ENCODE measurements around the gene PAGE2B.
A peak's percentile ranks its signal among the peaks of the same experiment; 100 is the strongest.

PAGE2B gene

GRCh38 chrX:55074851-55075467 is at the start of gene PAGE2B:
PAGE2B (plus strand) TSS chrX:55075030; CDS start chrX:55076042, 1,012 bp downstream.
- H3K4me3 ChIP-seq (replicated peaks in 1 of 2; ENCODE audit: low read depth in 2 of 2, low read length in 2 of 2): no peak within 1 kb of the TSS
- DNase-seq (ENCODE audit: low read depth in 2 of 2): no peak
- TF ChIP-seq, protein P1, sequence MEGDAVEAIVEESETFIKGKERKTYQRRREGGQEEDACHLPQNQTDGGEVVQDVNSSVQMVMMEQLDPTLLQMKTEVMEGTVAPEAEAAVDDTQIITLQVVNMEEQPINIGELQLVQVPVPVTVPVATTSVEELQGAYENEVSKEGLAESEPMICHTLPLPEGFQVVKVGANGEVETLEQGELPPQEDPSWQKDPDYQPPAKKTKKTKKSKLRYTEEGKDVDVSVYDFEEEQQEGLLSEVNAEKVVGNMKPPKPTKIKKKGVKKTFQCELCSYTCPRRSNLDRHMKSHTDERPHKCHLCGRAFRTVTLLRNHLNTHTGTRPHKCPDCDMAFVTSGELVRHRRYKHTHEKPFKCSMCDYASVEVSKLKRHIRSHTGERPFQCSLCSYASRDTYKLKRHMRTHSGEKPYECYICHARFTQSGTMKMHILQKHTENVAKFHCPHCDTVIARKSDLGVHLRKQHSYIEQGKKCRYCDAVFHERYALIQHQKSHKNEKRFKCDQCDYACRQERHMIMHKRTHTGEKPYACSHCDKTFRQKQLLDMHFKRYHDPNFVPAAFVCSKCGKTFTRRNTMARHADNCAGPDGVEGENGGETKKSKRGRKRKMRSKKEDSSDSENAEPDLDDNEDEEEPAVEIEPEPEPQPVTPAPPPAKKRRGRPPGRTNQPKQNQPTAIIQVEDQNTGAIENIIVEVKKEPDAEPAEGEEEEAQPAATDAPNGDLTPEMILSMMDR (IDR thresholded peaks at IDR 0.05; ENCODE audit: low read depth, low read length): no peak

- DNase-seq (ENCODE audit: low read depth in 2 of 2): peak; percentile 4 to 18
- H3K4me3 ChIP-seq (replicated peaks in 1 of 2; ENCODE audit: low read depth in 2 of 2, low read length in 2 of 2): no peak overlapping the region
- TF ChIP-seq, protein P1 (IDR thresholded peaks at IDR 0.05; ENCODE audit: low read depth, low read length): no peak
Measured at GRCh38 chrX:55026143-55026542, 48.7 kb upstream of the PAGE2B start.

DNA sequence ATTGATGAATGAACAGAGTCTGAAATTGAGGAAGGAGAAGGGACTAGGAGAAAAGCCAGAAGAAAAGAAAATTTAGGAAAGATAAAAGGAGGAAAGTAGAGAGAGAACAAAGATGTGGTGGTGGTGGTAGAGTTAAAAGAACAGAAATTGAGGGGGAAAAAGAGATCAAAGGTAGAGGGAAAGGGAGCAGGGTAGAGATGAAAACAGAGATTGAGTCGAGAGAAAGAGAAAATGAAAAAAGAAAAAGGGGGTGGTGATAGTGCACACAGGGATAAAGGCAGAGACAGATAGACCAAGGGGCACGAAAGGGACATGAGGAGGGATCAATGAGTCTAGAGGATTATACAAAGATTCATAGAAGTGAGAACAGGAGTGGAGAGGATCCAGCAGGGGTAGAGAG is 48.0 kb upstream of the PAGE2B start:
- H3K4me3 ChIP-seq (replicated peaks in 1 of 2; ENCODE audit: low read depth in 2 of 2, low read length in 2 of 2): no peak overlapping the region
- TF ChIP-seq, protein P1 (IDR thresholded peaks at IDR 0.05; ENCODE audit: low read depth, low read length): no peak
- DNase-seq (ENCODE audit: low read depth in 2 of 2): no peak

DNA sequence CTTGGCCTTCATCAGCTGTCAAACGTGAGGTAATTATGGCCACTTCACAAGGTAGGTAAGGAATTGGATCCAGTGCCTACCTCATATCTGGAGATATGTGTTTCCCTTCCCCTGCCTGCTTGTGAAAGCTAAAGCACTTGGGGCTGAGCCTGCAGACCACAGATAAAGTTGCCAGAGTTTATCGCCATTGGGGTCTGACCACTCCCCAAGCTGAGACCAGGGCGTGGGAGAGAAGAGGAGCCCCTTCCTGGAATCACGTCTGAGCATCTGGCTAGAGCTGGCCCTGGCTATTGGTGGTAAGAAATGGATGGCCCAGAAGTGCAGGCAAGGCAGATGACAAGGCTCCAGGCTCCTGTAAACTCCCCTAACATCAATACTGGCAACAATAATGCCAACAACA is 46.8 kb upstream of the PAGE2B start:
- no peak for DNase-seq (ENCODE audit: low read depth in 2 of 2)
- no peak overlapping the region for H3K4me3 ChIP-seq (replicated peaks in 1 of 2; ENCODE audit: low read depth in 2 of 2, low read length in 2 of 2)
- TF ChIP-seq, protein P1 (IDR thresholded peaks at IDR 0.05; ENCODE audit: low read depth, low read length): no peak

DNA sequence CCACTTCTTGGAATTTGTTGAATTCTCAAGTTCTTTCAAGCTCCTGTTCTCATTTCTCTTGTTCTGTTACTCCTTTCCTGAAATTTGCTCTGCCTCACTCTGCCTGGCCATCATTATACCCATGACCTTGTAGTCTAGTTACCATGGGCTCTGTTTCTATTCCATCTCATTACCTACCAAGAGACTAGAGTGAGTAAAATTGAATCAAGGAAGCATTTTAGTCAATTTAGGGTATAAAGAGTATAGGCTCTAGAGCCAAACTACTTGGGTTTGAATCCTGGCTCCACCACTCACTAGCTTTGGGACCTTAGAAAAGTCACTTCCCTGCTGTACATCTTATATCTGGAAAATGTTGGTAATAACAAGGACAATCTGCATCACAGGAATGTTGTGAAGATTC is 46.2 kb upstream of the PAGE2B start:
- no peak overlapping the region for H3K4me3 ChIP-seq (replicated peaks in 1 of 2; ENCODE audit: low read depth in 2 of 2, low read length in 2 of 2)
- no peak for DNase-seq (ENCODE audit: low read depth in 2 of 2)
- TF ChIP-seq, protein P1 (IDR thresholded peaks at IDR 0.05; ENCODE audit: low read depth, low read length): no peak

- no peak for DNase-seq (ENCODE audit: low read depth in 2 of 2)
- no peak overlapping the region for H3K4me3 ChIP-seq (replicated peaks in 1 of 2; ENCODE audit: low read depth in 2 of 2, low read length in 2 of 2)
- TF ChIP-seq, protein P1 (IDR thresholded peaks at IDR 0.05; ENCODE audit: low read depth, low read length): no peak
Measured at GRCh38 chrX:55029291-55029690, 45.5 kb upstream of the PAGE2B start.
